GM18873 (cell line): ENCODE results near the gene KRTAP9-4.
"Not testable (repeated sequence)": the region's sequence is repeated elsewhere in the genome, so short reads cannot be mapped to it uniquely, and the experiment has no call there.

Source experiments
- ATAC-seq: cut with Tn5 transposase; IDR thresholded peaks from one replicate; pipeline ENCODE4 v1.9.1; 2021; ENCODE audit warnings: mild to moderate bottlenecking, moderate library complexity, moderate number of reproducible peaks; ENCODE audit not compliant: unreplicated experiment, low FRiP score

Gene KRTAP9-4

GRCh38 chr17:41263212-41263611 lies 13.7 kb downstream of the KRTAP9-4 start:
- no peak for ATAC-seq

DNA sequence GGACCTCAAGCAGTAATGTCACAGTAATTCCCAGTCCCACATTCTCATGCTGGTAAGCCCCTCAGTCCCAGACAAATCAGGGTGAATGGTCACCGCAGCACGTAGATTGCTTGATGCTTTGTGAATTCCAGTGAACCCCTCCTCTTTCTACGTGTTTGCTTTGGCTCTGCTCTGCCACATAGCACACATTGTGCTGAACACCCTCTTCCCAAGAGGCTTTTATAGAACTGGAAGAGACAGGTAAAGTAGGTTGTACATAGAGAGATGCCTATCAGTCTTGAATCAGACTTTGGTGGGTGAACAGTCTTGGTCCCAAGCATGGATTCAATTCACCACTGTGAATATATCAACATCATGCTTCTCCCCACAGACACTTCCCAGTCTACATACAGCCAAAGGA lies 15.1 kb downstream of the KRTAP9-4 start:
- no peak for ATAC-seq

DNA sequence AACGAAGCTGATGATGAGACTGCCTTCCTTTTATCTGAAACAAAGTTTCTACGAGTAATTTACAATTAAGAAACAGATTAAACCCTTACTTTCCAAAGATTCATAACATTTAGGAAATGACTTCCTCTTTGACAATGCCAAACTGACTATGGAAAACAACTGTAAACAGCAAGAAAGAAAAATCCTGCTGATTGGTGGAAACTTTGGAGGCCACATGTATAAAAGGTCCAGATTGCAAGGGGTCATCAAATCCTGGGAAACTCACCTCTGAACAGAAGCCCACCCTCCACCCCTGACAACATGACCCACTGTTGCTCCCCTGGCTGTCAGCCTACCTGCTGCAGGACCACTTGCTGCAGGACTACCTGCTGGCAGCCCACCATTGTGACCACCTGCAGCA lies 15.6 kb downstream of the KRTAP9-4 start, which contains the start of gene KRTAP9-6:
KRTAP9-6 (plus strand) TSS at position 301 of the 400 bp plus-strand sequence; CDS start at position 301, 0 bp downstream.
- ATAC-seq, result no peak

- ATAC-seq, result no peak
These were observed 18.2 kb downstream of the KRTAP9-4 start for GRCh38 chr17:41267711-41268110.

- not testable (repeated sequence) for ATAC-seq
These were observed 21.8 kb downstream of the KRTAP9-4 start for GRCh38 chr17:41271323-41271722.

DNA sequence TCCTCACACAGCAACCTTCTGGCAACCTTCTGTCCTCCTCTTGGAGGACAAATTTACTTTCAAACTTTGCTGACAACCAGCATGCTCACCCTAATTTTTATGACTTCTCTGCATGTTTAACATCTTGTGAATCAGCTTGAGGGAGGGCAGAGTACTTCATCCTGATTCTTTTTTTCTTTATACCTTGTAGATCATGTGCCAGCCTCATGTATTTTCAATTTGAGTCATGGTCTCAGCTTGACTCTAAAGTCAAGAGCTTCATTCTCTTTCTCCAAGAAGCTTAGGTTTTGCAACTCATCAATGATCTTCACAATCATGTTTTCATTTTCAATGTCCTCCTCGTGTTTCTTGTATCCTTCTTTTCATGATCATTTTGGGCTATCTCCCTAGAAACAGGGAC lies 22.4 kb downstream of the KRTAP9-4 start:
- no peak for ATAC-seq

DNA sequence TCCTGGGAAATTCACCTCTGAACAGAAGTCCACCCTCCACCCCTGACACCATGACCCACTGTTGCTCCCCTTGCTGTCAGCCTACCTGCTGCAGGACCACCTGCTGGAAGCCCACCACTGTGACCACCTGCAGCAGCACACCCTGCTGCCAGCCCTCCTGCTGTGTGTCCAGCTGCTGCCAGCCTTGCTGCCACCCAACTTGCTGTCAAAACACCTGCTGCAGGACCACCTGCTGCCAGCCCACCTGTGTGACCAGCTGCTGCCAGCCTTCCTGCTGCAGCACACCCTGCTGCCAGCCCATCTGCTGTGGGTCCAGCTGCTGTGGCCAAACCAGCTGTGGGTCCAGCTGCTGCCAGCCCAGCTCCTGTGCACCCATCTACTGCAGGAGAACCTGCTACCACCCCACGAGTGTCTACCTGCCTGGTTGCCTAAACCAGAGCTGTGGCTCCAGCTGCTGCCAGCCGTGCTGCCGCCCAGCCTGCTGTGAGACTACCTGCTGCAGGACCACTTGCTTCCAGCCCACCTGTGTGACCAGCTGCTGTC lies 26.2 kb downstream of the KRTAP9-4 start, which contains the start of gene KRTAP9-7:
KRTAP9-7 (plus strand) TSS at position 51 of the 543 bp plus-strand sequence; CDS start at position 51, 0 bp downstream.
- not testable (repeated sequence) for ATAC-seq

GRCh38 chr17:41278176-41278955 lies 28.9 kb downstream of the KRTAP9-4 start:
- ATAC-seq, result no peak

DNA sequence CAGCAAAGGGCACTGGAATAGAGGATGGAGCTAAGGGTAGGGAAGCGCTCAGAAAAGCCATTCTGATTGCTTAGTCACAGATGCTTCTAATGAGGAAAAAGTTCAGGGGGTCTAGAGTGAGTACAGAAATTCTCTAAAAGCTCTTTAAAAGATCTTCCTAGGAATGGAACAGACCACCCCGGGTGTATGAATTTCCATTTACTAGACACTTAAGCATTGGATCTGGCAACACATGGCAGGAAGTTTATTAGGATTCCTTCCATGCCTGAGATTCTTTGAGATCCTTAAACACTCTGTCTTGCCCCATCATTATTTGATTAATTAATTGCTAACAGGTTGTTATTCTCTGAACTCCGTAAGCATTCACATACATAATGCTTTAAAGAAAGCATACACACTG lies 34.6 kb downstream of the KRTAP9-4 start:
- no peak for ATAC-seq

DNA sequence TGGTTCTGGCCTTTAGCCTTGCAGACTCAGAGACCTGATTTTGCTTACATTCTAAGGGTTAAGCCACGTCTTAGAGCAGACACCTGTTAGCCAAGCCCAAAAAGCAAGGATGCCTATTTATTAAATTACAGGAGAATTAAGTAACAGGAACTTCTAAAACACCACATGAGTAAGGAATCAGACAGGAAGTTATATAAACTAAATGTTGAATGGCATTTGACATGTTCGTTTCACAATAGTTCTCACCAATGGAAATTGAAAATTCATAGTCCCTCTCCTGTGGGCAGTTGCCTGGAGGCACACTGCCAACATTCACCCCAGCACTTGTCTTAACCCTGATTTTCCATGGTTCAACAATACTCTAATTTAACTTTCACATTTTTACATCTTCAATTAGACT lies 35.1 kb downstream of the KRTAP9-4 start:
- no peak for ATAC-seq

DNA sequence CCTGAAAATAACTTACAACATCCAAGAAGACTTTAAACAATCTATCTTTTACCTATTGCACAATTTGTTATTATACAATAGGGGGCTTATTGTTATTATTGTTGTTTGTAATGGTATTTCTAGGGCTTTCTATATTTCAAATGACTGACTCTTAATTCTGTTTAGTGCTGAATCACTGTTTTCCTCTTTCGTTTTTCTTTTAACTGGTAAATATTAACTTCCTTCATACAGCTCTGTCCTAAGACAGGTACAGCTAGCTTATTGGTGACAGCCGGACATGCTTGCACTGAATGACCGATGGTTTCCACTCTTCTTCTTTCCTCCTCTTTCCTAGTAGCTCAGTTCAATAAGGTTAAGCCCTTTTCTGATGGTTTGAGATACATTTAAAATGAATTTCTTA lies 37.6 kb downstream of the KRTAP9-4 start:
- ATAC-seq, result no peak

DNA sequence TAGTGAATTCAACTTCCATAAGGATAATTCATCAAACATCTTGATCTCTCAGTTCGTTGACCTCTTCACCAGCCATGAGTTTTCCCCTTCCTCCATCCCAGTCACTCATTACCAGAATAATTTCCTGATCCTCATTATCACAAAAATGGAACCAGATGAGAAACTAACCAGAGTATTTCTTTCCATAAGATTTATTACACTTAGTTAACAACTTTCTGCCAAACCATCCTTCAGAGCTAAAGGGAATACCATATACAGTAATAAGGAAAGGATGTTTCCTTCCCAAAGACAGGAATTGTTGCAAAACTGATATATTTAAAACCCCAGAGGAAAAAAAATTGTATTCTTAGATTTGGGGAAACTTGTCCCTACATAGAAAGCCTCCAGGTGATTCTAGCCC lies 44.5 kb downstream of the KRTAP9-4 start:
- ATAC-seq, result no peak

GRCh38 chr17:41296846-41297245 lies 47.4 kb downstream of the KRTAP9-4 start:
- ATAC-seq, result no peak

DNA sequence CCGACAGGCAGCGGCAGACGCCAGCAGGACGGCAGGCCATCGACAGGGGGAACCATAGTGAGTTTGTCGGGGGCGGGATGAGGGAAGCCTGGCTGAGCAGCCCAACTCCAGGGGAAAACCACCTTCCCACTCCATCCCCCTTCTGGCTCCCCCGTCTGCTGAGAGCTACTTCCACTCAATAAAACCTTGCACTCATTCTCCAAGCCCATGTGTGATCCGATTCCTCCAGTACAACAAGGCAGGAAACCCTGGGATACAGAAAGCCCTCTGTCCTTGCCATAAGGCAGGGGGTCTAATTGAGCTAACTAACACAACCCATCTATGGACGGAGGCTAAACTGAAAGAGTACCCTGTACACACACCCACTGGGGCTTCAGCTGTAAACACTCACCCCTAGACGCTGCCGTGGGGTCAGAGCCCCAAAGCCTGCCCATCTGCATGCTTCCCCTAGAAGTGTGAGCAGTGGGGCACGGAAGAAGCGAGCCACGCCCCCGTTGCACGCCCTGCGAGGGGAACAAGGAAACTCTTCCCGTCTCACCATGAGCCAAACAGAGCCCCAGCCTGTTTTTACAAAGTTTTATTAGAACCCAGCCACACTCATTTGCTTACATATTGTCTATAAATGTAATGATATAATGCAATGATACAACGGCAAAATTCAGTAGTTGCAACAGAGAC lies 49.1 kb downstream of the KRTAP9-4 start:
- no peak for ATAC-seq
